Psoas muscle (tissue), 8 donors: ENCODE data around the gene APOBEC3G. TPM values are rescaled to one million over a fixed set of nuclear protein-coding genes. Genes with fewer than 3 reads are reported as not detected.
A peak's percentile ranks its signal among the peaks of the same experiment; 100 is the strongest.

Experiments used
- ATAC-seq, 4 donors: fragments of 200-7000 bp; cut with Tn5 transposase; one replicate each; pipeline ENCODE4 v1.9.1; 2020; ENCODE audit warnings: moderate library complexity in 3 of 4, mild to moderate bottlenecking in 2 of 4
- DNase-seq, 2 donors: peaks; one replicate each; pipeline ENCODE4 v3.0.0-alpha.2; 2020
- H3K27ac ChIP-seq: fragments of 200-600 bp; one replicate; pipeline ENCODE4 v1.8.0; 2022
- H3K27me3 ChIP-seq, 3 donors: fragments of 200-600 bp in 1 of 3; one replicate each; pipeline versions ENCODE4 v1.6.1 to v1.8.0; 2013 to 2022; ENCODE audit warnings: low read length in 2 of 3, mild to moderate bottlenecking in 2 of 3, moderate library complexity in 1 of 3; ENCODE audit not compliant: insufficient read depth in 3 of 3
- H3K36me3 ChIP-seq, 2 donors: fragments of 200-600 bp in 1 of 2; one replicate each; pipeline versions ENCODE4 v1.6.1 to v1.8.0; 2013 to 2022; ENCODE audit warnings: low read depth in 1 of 2, mild to moderate bottlenecking in 1 of 2, moderate library complexity in 1 of 2; ENCODE audit not compliant: insufficient read depth in 1 of 2
- H3K4me1 ChIP-seq: fragments of 200-600 bp; one replicate; pipeline ENCODE4 v1.8.0; 2022
- H3K4me3 ChIP-seq: fragments of 200-600 bp; one replicate; pipeline ENCODE4 v1.8.0; 2022; ENCODE audit warnings: mild to moderate bottlenecking
- H3K9me3 ChIP-seq: fragments of 200-600 bp; one replicate; pipeline ENCODE4 v1.8.0; 2022
- WGBS, 3 donors: extraction: QIAGEN DNeasy Blood & Tissue Kit; methylation state at CpG; one replicate each; pipeline versions ENCODE4 v1.1.6 to v1.1.7; 2013; 5-methylcytosine and 5-hydroxymethylcytosine counted together
- intact Hi-C, 2 donors: fragments of 100-400 bp; cut with DNase I; formaldehyde crosslinking; loops; one replicate each; pipeline versions ENCODE4 v1.11.0 to v1.14.2; 2022
- polyA plus RNA-seq, 3 donors: library from polyadenylated mRNA; stranded (reverse); fragments of 200-250 nt; gene quantifications; one replicate each; pipeline ENCODE4 v1.2.3, GENCODE V29; 2013
- total RNA-seq, 4 donors: library from RNA; stranded (reverse); fragmentation: NEBNext Ultra II Directional in 2 of 4; extraction: Animal tissue kit (Norgen Biotek cat#: 25700) in 2 of 4; gene quantifications; one replicate each; pipeline versions ENCODE4 v1.2.1 to v1.2.4, GENCODE V29; 2021 to 2023
- TF ChIP-seq, protein P1 (sequence below): fragments of 200-600 bp; IDR thresholded peaks from one replicate; pipeline ENCODE4 v1.8.0; 2022; ENCODE audit warnings: antibody characterized with exemption
- donor health status: healthy with polysubstance abuse.
- donor health status: DM: no; HTN: no; CAD: no; lungs with moderate emphysema.
- donor health status: Bipolar disorder and iron deficiency.
- donor health status: healthy.
- donor health status: DM: yes; HTN: yes; CAD: no.
- donor health status: DM: no; HTN: no; CAD: no.
- donor health status: DM: no; HTN: no; CAD: no.
- donor health status: DM: yes; HTN: yes; CAD: no.

Gene APOBEC3G
- total and polyA plus RNA-seq, 7 donors = 0.45 to 1.6 (median 1.1) TPM

DNA sequence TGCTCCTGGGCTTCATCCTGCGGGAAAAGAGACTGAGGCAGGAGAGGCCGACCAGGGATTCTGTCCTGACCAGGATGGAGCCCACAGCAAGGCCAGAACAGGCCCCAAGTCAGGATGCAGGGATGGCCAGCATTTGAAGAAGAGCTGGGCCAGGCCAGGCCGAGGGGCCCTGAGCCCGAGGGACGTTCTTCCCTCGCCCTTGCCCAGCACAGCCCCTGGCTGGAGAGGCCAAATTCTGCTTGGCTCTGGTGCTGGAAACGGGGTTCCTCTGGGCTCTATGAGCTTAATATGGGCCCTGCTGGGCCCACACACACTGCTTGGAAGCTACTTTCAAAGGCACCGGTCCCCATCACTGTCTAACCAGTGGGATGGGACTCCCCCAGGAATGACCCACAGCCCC is 7.6 kb downstream of the APOBEC3G start:
- intact Hi-C loops = loop anchor here (5.0 to 10.0 kb wide), 2 partner anchors 130 to 1918 kb away; partner anchors contain the start of gene APOBEC3A (in 1 of the 2)

DNA sequence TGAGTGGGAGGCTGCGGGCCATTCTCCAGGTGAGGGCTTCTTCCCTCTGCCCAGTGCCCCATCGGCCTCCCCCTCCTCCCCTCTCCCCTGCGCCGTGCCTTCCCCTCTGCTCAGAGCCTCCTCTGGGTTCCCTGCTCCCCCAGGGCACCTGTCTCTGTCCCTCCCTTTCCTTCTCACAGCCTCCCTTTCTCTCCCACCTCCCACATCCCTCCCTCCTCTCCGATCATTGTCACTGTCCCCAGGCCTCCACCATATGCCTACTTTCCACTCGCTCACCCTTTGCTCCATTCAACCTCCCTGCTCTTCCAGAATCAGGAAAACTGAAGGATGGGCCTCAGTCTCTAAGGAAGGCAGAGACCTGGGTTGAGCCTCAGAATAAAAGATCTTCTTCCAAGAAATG is 10.0 kb downstream of the APOBEC3G start:
- Histone ChIP-seq H3K36me3 (no peaks in the 10 kb centered on the region), H3K4me1 (no peaks in the 10 kb centered on the region), H3K27ac (no peak overlapping the region), H3K27me3 (peaks cover 0 to 15% (median 0%) of the 10 kb centered on the region in 3 donors), H3K9me3 (no peaks in the 10 kb centered on the region), H3K4me3 (no peak overlapping the region)
- TF ChIP-seq, protein P1, sequence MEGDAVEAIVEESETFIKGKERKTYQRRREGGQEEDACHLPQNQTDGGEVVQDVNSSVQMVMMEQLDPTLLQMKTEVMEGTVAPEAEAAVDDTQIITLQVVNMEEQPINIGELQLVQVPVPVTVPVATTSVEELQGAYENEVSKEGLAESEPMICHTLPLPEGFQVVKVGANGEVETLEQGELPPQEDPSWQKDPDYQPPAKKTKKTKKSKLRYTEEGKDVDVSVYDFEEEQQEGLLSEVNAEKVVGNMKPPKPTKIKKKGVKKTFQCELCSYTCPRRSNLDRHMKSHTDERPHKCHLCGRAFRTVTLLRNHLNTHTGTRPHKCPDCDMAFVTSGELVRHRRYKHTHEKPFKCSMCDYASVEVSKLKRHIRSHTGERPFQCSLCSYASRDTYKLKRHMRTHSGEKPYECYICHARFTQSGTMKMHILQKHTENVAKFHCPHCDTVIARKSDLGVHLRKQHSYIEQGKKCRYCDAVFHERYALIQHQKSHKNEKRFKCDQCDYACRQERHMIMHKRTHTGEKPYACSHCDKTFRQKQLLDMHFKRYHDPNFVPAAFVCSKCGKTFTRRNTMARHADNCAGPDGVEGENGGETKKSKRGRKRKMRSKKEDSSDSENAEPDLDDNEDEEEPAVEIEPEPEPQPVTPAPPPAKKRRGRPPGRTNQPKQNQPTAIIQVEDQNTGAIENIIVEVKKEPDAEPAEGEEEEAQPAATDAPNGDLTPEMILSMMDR = no peak
- 76 to 89% (median 82%) methylated on average over 6 of the region's 6 CpGs for WGBS, 3 donors
- ATAC-seq = no peak
- DNase-seq = peak in 1 of 2 donors; percentile 35
- intact Hi-C loops = loop anchor here in 1 of 2 donors (10.0 kb wide), 1 partner anchor 132 kb away; the partner anchor contains the start of gene APOBEC3A

More for the DNA sequence above, 7.6 kb downstream of the APOBEC3G start:
- H3K36me3 ChIP-seq = no peaks in the 10 kb centered on the region
- no peaks in the 10 kb centered on the region for H3K4me1 ChIP-seq
- peaks cover 0 to 3% (median 0%) of the 10 kb centered on the region in 3 donors for H3K27me3 ChIP-seq
- ATAC-seq (no peak), DNase-seq (peak in 1 of 2 donors; percentile 36)
- TF ChIP-seq, protein P1 = no peak
- no peaks in the 10 kb centered on the region for H3K9me3 ChIP-seq
- H3K4me3 ChIP-seq = no peak overlapping the region
- 81 to 92% (median 90%) methylated on average over 8 of the region's 8 CpGs for WGBS, 3 donors
- H3K27ac ChIP-seq = no peak overlapping the region

DNA sequence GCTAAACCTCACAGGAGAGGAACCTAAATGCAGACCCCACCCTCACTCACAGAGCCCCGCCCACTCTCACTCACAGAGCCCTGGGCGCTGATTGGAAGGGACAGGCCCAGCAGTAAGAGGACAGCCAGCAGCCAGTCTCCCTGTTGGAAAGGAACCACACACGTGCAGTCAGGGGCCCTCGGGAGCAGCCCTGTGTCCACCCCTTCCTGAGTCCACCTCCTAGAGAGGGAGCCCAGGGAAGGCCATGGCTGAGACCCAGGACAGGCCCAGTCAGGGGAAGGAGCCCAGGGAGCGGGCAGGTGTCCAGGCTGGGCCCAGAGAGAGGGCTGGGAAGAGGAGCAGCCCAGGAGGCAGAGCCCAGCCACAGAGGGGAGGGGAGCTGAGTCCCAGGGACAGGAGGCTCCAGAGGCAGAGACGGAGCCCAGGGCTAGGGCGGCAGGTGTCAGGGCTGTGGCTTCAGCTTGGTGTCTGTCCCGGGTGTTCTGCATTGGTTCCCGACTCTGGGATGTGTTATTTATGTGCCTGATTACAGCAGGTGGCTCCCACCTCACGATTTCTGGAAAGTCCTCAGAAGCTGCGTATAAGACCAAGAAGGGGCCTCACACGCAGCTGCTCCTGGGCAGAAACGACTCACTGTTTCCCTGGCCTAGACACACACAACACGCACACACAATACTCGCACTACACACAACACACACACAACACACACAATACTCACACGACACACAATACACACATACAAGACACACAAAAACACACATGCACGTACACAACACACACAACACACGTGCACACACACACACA is 11.0 kb downstream of the APOBEC3G start:
- ATAC-seq (peak in 2 of 4 donors; percentile 26 to 29), DNase-seq (peak in 1 of 2 donors; percentile 54)
- WGBS, 3 donors = 39 to 49% (median 42%) methylated on average over 18 of the region's 18 CpGs
- TF ChIP-seq, protein P1 = no peak
- no peak overlapping the region for H3K4me3 ChIP-seq
- H3K9me3 ChIP-seq = no peaks in the 10 kb centered on the region
- no peak overlapping the region for H3K27ac ChIP-seq
- intact Hi-C loops = loop anchor here in 1 of 2 donors (10.0 kb wide), 1 partner anchor 133 kb away; the partner anchor contains the start of gene APOBEC3A
- H3K36me3 ChIP-seq = no peaks in the 10 kb centered on the region
- H3K4me1 ChIP-seq = no peaks in the 10 kb centered on the region
- H3K27me3 ChIP-seq = peaks cover 0 to 15% (median 0%) of the 10 kb centered on the region in 3 donors

DNA sequence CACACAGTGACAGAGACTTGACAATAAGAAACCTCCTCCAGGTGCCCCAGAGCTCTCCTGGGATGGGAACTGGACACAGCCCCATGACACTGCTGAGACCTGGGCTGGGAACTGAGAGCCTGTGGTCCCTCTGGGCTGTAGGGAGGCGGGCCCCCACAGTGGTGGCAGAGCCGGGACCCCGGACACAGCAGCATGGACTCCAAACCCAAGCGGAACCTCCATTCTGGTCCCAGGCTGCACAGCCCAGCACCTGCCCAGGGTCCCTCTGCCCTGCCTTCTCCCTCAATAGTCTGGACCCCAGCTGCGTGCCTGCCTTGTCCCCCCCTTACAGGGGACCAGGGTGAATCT is 11.6 kb downstream of the APOBEC3G start:
- H3K9me3 ChIP-seq = no peaks in the 10 kb centered on the region
- no peak overlapping the region for H3K4me3 ChIP-seq
- DNase-seq (peak in 1 of 2 donors; percentile 30), ATAC-seq (no peak)
- H3K27ac ChIP-seq = no peak overlapping the region
- TF ChIP-seq, protein P1 = no peak
- 63 to 74% (median 63%) methylated on average over 5 of the region's 5 CpGs for WGBS, 3 donors
- peaks cover 0 to 15% (median 0%) of the 10 kb centered on the region in 3 donors for H3K27me3 ChIP-seq
- no peaks in the 10 kb centered on the region for H3K4me1 ChIP-seq
- H3K36me3 ChIP-seq = no peaks in the 10 kb centered on the region
- intact Hi-C loops = loop anchor here in 1 of 2 donors (10.0 kb wide), 1 partner anchor 134 kb away; the partner anchor contains the start of gene APOBEC3A
